ENCODE results near the gene UBTD1.

- TF ChIP-seq, protein P1, sequence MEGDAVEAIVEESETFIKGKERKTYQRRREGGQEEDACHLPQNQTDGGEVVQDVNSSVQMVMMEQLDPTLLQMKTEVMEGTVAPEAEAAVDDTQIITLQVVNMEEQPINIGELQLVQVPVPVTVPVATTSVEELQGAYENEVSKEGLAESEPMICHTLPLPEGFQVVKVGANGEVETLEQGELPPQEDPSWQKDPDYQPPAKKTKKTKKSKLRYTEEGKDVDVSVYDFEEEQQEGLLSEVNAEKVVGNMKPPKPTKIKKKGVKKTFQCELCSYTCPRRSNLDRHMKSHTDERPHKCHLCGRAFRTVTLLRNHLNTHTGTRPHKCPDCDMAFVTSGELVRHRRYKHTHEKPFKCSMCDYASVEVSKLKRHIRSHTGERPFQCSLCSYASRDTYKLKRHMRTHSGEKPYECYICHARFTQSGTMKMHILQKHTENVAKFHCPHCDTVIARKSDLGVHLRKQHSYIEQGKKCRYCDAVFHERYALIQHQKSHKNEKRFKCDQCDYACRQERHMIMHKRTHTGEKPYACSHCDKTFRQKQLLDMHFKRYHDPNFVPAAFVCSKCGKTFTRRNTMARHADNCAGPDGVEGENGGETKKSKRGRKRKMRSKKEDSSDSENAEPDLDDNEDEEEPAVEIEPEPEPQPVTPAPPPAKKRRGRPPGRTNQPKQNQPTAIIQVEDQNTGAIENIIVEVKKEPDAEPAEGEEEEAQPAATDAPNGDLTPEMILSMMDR (IDR thresholded peaks at IDR 0.05), result no peak
- TF ChIP-seq POLR2A (IDR thresholded peaks at IDR 0.05), result no peak
Measured at GRCh38 chr10:97532935-97533671, 34.4 kb downstream of the UBTD1 start.
